ENCODE results near the gene ABI1.

DNA sequence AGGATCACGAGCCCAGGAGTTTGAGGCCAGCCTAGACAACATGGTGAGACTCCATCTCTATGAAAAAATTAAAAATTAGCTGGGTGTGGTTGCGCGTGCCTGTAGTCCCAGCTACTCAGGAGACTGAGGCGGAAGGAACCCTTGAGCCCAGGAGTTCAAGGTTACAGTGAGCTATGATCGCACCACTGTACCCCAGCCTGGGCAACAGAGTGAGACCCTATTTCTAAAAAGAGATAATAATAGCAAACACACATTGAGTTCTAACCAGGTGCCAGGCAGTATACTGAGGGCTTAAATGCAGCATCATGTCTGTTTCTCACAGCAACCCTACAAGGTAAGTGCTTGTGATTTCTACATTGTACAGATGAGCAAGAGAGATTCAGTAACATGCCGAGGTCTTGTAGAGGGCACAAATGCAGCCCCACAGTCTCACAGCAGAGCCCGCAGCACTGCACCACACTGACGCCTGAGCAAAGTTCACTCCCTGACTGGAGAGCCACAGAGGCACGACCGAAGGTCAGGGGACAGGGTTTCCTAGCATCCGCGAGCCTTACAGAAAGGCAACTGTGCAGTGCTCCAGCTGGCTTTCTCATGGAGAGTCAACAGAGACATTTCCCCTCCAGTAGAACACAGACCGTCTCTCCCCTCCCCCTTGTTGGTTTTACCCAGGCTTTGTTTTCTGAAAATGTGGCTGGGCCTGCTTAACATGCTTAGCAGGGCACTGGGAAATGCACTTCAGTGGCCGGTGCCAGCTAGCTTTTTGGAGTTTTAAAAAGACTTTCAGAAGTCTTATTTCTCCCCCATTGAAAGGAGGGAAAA is 126.8 kb downstream of the ABI1 start:
- TF ChIP-seq POLR2A (IDR thresholded peaks at IDR 0.05), result no peak
- no peak for TF ChIP-seq CTCF (IDR thresholded peaks at IDR 0.05)
- TF ChIP-seq POLR2AphosphoS5 (IDR thresholded peaks at IDR 0.05), result no peak
- no peak for TF ChIP-seq EP300 (IDR thresholded peaks at IDR 0.05)
